Pancreas (tissue), 10 donors: ENCODE results near the gene ZNF248. TPM values are rescaled to one million over a fixed set of nuclear protein-coding genes. Genes with fewer than 3 reads are reported as not detected.

Experiments
- ATAC-seq, 4 donors: fragments of 200-7000 bp; cut with Tn5 transposase; one replicate each; pipeline versions ENCODE4 v1.8.0 to v1.9.1; 2020; ENCODE audit warnings: mild to moderate bottlenecking in 4 of 4, moderate library complexity in 4 of 4
- DNase-seq, 6 donors: peaks; one replicate each; pipeline ENCODE4 v3.0.0-alpha.2; 2020
- FAIRE-seq: peaks from 2 replicates; lab custom pipeline; 2012; peaks lifted over from hg19 to GRCh38; lab: Jason Lieb, UNC
- H3K27ac ChIP-seq, 4 donors: fragments of 200-600 bp; sonication (generic); 1 replicate in 3 of 4; 2 replicates in 1 of 4; pipeline versions ENCODE4 v1.5.0 to v1.8.0; 2020
- H3K27me3 ChIP-seq, 4 donors: fragments of 200-600 bp; one replicate each; pipeline ENCODE4 v1.8.0; 2021
- H3K36me3 ChIP-seq, 3 donors: fragments of 200-600 bp; sonication (generic) in 1 of 3; one replicate each; pipeline versions ENCODE4 v1.5.0 to v1.8.0; 2020 to 2021
- H3K4me1 ChIP-seq, 3 donors: fragments of 200-600 bp; one replicate each; pipeline ENCODE4 v1.8.0; 2021
- H3K4me3 ChIP-seq, 4 donors: fragments of 200-600 bp; sonication (generic) in 2 of 4; one replicate each; pipeline versions ENCODE4 v1.5.0 to v1.8.0; 2020 to 2021
- H3K9me3 ChIP-seq, 4 donors: fragments of 200-600 bp; one replicate each; pipeline ENCODE4 v1.8.0; 2021
- CTCF ChIP-seq, 4 donors: fragments of 200-600 bp; sonication (generic) in 3 of 4; IDR thresholded peaks; one replicate each; pipeline versions ENCODE4 v1.5.0 to v1.8.0; 2021; ENCODE audit warnings: antibody characterized with exemption in 4 of 4
- WGBS, 2 donors: extraction: QIAGEN DNeasy Blood & Tissue Kit; methylation state at CpG; one replicate each; pipeline ENCODE4 v1.1.7; 2013; 5-methylcytosine and 5-hydroxymethylcytosine counted together
- intact Hi-C, 3 donors: fragments of 100-400 bp; cut with DNase I; formaldehyde crosslinking; loops; one replicate each; pipeline versions ENCODE4 v1.11.1 to v1.14.2; 2022
- polyA plus RNA-seq, 2 donors: library from polyadenylated mRNA; stranded (reverse); fragments of 200-250 nt; gene quantifications; one replicate each; pipeline ENCODE4 v1.2.3, GENCODE V29; 2013
- total RNA-seq, 6 donors: library from RNA; stranded (reverse); fragmentation: NEBNext Ultra II Directional in 4 of 6; extraction: Animal tissue kit (Norgen Biotek cat#: 25700) in 4 of 6; gene quantifications; one replicate each; pipeline versions ENCODE4 v1.2.1 to v1.2.4, GENCODE V29; 2021 to 2023
- donor health status: healthy with polysubstance abuse.
- donor health status: DM: no; HTN: no; CAD: no; lungs with moderate emphysema.
- donor health status: DM: no; HTN: no; CAD: no.
- donor health status: control.
- donor health status: control.
- donor health status: Bipolar disorder and iron deficiency.
- donor health status: DM: yes; HTN: yes; CAD: no.
- donor health status: DM: no; HTN: no; CAD: no.
- donor health status: DM: no; HTN: no; CAD: no.
- donor health status: DM: yes; HTN: yes; CAD: no.

The ZNF248 gene
- total and polyA plus RNA-seq, 8 donors = 2.7 to 8.3 (median 4.6) TPM

GRCh38 chr10:37784678-37785077 lies 72.7 kb downstream of the ZNF248 start:
- Histone ChIP-seq H3K27ac (no peak overlapping the region), H3K27me3 (no peaks in the 10 kb centered on the region), H3K9me3 (no peaks in the 10 kb centered on the region), H3K36me3 (no peaks in the 10 kb centered on the region), H3K4me3 (no peak overlapping the region), H3K4me1 (no peaks in the 10 kb centered on the region)
- intact Hi-C loops = no loop called here
- no peak for FAIRE-seq
- WGBS, 2 donors = 80 to 81% methylated on average over 4 of the region's 4 CpGs
- TF ChIP-seq CTCF (IDR thresholded peaks at IDR 0.05) = no peak
- DNase-seq = no peak
- ATAC-seq = no peak

GRCh38 chr10:37780536-37780935 lies 76.9 kb downstream of the ZNF248 start:
- TF ChIP-seq CTCF (IDR thresholded peaks at IDR 0.05) = no peak
- no peak for ATAC-seq
- Histone ChIP-seq H3K4me1 (no peaks in the 10 kb centered on the region), H3K27ac (no peak overlapping the region), H3K27me3 (no peaks in the 10 kb centered on the region), H3K36me3 (no peaks in the 10 kb centered on the region), H3K4me3 (no peak overlapping the region), H3K9me3 (no peaks in the 10 kb centered on the region)
- no peak for FAIRE-seq
- intact Hi-C loops = no loop called here
- 57 to 61% methylated on average over 32 of the region's 32 CpGs for WGBS, 2 donors
- DNase-seq = no peak

GRCh38 chr10:37777056-37777455 lies 80.4 kb downstream of the ZNF248 start:
- no peak for ATAC-seq
- 85 to 90% methylated on average over 6 of the region's 6 CpGs for WGBS, 2 donors
- intact Hi-C loops = no loop called here

GRCh38 chr10:37775612-37776011 lies 81.8 kb downstream of the ZNF248 start:
- no peaks in the 10 kb centered on the region for H3K9me3 ChIP-seq
- 84 to 85% methylated on average over 1 of the region's 1 CpG for WGBS, 2 donors

More at GRCh38 chr10:37777056-37777455, 80.4 kb downstream of the ZNF248 start:
- no peaks in the 10 kb centered on the region for H3K9me3 ChIP-seq
- no peaks in the 10 kb centered on the region for H3K4me1 ChIP-seq
- DNase-seq = no peak
- H3K27me3 ChIP-seq = no peaks in the 10 kb centered on the region
- no peak overlapping the region for H3K4me3 ChIP-seq
- no peak overlapping the region for H3K27ac ChIP-seq
- FAIRE-seq = no peak
- TF ChIP-seq CTCF (IDR thresholded peaks at IDR 0.05) = no peak
- H3K36me3 ChIP-seq = no peaks in the 10 kb centered on the region

More at GRCh38 chr10:37775612-37776011, 81.8 kb downstream of the ZNF248 start:
- DNase-seq (no peak), FAIRE-seq (no peak), ATAC-seq (no peak)
- intact Hi-C loops = no loop called here
- H3K27ac ChIP-seq = no peak overlapping the region
- H3K36me3 ChIP-seq = no peaks in the 10 kb centered on the region
- H3K27me3 ChIP-seq = no peaks in the 10 kb centered on the region
- H3K4me3 ChIP-seq = no peak overlapping the region
- TF ChIP-seq CTCF (IDR thresholded peaks at IDR 0.05) = no peak
- no peaks in the 10 kb centered on the region for H3K4me1 ChIP-seq
